ENCODE measurements around the gene BOD1L1. TPM values are rescaled to one million over a fixed set of nuclear protein-coding genes. Genes with fewer than 3 reads are reported as not detected.

Gene BOD1L1
- total RNA-seq, 4 donors from 2014 or later, result 41.0 to 113 (median 49.2) TPM

DNA sequence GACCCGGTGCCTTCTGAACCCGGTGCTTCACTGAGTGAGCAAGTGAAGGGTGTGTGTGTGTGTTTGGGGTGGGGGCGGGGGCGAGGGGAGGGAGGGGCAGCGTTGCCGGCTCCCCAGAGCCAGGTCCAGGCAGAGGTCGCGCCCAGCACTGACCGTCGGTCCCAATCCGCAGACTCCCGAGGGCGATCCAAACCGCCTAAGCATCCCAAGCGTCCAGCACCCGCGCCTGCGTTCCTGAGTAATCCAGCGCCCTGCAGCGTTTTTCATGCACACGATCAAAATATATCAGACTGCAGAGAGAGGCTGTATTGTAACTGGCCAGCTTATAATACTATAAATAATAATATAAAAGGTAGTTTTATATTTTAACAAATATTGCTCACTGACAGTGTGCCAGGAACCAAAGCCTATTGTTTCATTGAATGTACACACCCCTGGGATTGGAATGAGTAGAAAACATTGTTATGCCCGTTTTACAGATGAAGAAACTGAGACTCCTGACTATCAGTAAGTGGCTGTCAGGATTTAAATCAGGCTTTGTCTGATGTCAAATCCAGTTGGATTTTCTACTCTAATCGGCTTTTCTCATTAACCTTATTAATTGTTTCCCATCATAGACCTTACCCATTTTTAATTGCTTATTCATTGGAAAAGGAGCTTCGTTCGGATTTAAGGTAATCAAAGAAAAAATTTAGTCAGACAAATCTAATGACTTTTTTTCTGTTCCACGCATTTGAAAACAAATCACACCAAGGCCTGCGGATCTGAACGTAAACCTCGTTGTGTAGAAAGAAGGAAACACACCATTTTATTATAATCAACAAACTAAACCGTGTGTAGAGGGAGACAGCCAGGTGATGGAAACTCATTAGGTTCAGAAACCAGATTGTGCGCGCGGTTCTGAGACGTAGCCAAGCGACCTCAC lies 79.2 kb downstream of the BOD1L1 start:
- Histone ChIP-seq H3K36me3 (no peaks in the 10 kb centered on the region), H3K4me3 (peak overlapping the region; percentile 29 to 56 (median 55)), H3K27me3 (peaks cover 4 to 45% of the 10 kb centered on the region in 2 donors), H3K4me1 (peaks cover 0 to 42% (median 27%) of the 10 kb centered on the region in 4 donors), H3K9me3 (peaks cover 0 to 8% (median 0%) of the 10 kb centered on the region in 4 donors), H3K27ac (no peak overlapping the region)
- no peak for DNase-seq
- no peak for TF ChIP-seq POLR2A (IDR thresholded peaks at IDR 0.05)
- TF ChIP-seq, protein P1, sequence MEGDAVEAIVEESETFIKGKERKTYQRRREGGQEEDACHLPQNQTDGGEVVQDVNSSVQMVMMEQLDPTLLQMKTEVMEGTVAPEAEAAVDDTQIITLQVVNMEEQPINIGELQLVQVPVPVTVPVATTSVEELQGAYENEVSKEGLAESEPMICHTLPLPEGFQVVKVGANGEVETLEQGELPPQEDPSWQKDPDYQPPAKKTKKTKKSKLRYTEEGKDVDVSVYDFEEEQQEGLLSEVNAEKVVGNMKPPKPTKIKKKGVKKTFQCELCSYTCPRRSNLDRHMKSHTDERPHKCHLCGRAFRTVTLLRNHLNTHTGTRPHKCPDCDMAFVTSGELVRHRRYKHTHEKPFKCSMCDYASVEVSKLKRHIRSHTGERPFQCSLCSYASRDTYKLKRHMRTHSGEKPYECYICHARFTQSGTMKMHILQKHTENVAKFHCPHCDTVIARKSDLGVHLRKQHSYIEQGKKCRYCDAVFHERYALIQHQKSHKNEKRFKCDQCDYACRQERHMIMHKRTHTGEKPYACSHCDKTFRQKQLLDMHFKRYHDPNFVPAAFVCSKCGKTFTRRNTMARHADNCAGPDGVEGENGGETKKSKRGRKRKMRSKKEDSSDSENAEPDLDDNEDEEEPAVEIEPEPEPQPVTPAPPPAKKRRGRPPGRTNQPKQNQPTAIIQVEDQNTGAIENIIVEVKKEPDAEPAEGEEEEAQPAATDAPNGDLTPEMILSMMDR (IDR thresholded peaks at IDR 0.05), result no peak

DNA sequence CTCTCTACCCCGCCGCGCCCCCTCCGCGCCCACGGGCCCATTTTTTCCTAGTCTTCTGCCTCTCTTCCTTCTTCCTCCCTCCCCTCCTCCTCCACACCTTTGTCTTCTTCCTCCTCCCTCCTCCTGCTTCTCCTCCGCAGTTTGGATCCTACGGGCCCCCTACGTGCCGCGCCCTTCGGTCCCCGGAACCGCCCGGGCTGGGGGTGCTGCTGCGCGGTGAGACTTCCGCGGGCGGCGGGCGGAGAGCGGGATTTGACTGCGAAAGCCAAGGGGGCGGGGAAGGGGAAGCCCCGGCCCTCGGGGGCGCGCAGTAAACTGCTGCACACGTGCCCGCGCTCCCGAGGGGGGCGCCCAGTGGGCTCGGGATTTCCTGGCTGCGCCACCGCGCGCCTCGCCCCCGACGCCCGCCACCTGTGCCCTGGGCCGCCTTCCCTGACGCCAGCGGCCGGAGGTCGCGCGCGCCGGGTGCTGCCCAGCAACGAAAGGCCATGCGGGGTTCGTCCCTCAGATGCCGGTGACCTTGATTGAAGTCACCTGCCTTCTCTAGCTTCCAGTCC lies 80.0 kb downstream of the BOD1L1 start:
- H3K9me3 ChIP-seq, result peaks cover 0 to 8% (median 0%) of the 10 kb centered on the region in 4 donors
- no peak for DNase-seq
- H3K4me1 ChIP-seq, result peaks cover 0 to 47% (median 27%) of the 10 kb centered on the region in 4 donors
- H3K36me3 ChIP-seq, result no peaks in the 10 kb centered on the region
- H3K27ac ChIP-seq, result no peak overlapping the region
- H3K27me3 ChIP-seq, result peaks cover 4 to 53% of the 10 kb centered on the region in 2 donors
- TF ChIP-seq POLR2A (IDR thresholded peaks at IDR 0.05), result no peak
- TF ChIP-seq, protein P1 (IDR thresholded peaks at IDR 0.05), result no peak
- H3K4me3 ChIP-seq, result peak overlapping the region; percentile 29 to 56 (median 55)

DNA sequence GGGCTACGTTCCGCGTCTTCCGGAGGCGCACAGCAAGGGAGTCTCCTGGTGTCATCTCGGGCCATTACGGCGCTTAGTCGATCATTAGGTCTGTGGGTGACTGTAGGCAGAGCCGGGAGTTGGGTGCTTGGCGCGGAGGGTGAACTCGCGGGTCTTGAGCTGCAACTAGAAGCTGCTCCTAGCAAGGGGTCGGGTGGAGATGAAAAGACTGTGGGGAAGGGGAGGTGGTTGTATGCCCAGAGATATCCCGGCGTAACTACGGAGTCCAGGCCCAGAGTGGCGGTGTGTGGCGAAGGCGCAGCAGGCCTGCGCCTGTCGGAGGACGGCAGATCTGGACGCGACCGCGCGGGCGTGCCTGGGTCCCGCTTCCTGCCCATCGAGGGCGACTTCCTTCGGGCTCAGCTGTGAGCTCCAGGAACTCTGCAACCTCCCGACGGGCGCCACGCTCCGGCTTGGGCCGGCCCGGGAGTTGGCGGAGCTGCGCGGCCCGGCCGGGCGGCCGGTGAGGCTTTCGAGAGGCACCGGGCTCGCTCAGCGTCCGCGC lies 80.5 kb downstream of the BOD1L1 start:
- Histone ChIP-seq H3K4me3 (peak overlapping the region; percentile 29 to 56 (median 55)), H3K4me1 (peaks cover 0 to 52% (median 30%) of the 10 kb centered on the region in 4 donors), H3K9me3 (peaks cover 0 to 8% (median 0%) of the 10 kb centered on the region in 4 donors), H3K27ac (no peak overlapping the region), H3K27me3 (peaks cover 4 to 58% of the 10 kb centered on the region in 2 donors), H3K36me3 (no peaks in the 10 kb centered on the region)
- TF ChIP-seq, protein P1 (IDR thresholded peaks at IDR 0.05), result no peak
- TF ChIP-seq POLR2A (IDR thresholded peaks at IDR 0.05), result no peak
- DNase-seq, result peak in 1 of 3 donors; percentile 53

DNA sequence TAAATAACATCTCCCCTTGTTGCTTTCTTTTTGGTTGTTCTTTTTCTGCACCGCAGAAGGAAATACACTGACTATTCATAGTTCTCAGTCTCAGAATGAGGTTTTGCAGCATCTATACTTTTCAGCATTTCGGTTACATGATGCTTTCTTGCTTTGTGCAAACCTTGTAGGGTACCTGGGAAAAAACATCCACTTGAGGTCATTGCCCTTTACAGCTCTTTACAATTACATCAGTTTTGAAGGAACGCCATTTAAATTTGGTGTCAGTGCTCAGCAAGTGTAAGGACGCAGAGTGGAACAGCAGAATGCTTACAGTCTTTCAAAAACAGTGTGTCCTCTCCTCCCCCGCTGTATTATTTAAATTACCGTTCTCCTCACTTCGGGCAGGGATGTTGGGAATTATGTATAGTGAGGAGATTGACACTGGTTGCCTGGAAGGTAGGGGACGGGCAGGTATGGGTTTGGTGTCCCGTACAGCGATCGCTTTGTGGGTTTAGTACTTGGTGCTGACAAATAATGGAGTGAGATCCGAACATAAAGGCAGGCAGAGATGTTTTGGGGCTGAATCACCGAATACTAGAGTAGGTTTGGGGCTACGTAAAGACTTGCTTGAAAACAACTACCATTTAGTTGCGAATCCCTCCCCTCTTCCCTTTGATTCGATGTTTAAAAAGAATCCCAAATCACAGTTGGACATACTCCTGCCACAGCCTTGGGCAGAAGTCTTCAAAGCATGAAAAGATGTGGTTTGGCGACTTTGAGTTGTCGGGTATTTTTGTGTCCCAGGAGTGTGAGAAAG lies 81.2 kb downstream of the BOD1L1 start:
- peaks cover 0 to 57% (median 32%) of the 10 kb centered on the region in 4 donors for H3K4me1 ChIP-seq
- peaks cover 0 to 8% (median 0%) of the 10 kb centered on the region in 4 donors for H3K9me3 ChIP-seq
- peak overlapping the region in 1 of 4 donors; percentile 54 for H3K4me3 ChIP-seq
- no peak overlapping the region for H3K27ac ChIP-seq
- no peak for TF ChIP-seq POLR2A (IDR thresholded peaks at IDR 0.05)
- TF ChIP-seq, protein P1 (IDR thresholded peaks at IDR 0.05), result no peak
- H3K36me3 ChIP-seq, result no peaks in the 10 kb centered on the region
- H3K27me3 ChIP-seq, result peaks cover 4 to 58% of the 10 kb centered on the region in 2 donors
- no peak for DNase-seq

DNA sequence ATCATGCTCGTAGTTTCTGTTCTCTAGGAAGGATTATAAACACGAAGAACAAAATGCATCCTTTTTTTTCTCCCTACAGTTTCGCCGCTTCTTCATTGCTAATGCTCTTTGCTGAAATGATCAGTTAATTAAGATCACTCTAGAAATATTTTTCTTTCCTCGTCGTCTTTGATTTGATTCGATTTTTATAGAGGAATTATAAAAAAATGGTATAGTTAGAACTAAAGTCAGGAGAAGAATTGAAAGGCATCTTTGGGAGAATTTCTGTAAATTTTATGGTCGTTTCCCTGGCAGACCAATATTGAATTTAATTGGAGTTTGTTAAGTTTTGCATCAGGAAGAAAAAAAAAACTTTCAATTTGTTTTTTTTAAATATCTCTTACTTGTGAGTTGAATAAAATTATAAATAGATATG lies 82.1 kb downstream of the BOD1L1 start:
- Histone ChIP-seq H3K36me3 (no peaks in the 10 kb centered on the region), H3K9me3 (peaks cover 0 to 8% (median 0%) of the 10 kb centered on the region in 4 donors), H3K27me3 (peaks cover 4 to 65% of the 10 kb centered on the region in 2 donors), H3K27ac (no peak overlapping the region), H3K4me1 (peaks cover 0 to 57% (median 32%) of the 10 kb centered on the region in 4 donors), H3K4me3 (peak overlapping the region in 1 of 4 donors; percentile 59)
- DNase-seq, result no peak
- no peak for TF ChIP-seq POLR2A (IDR thresholded peaks at IDR 0.05)
- TF ChIP-seq, protein P1 (IDR thresholded peaks at IDR 0.05), result no peak

Data from Peyer's patch (tissue), 4 donors.